GF-D8 (cell line): Measurements from ENCODE around the gene BPIFB6.

Experiments
- DNase-seq: peaks from one replicate; lab custom pipeline; 2025; lab: John Stamatoyannopoulos, UW

BPIFB6 gene, protein sequence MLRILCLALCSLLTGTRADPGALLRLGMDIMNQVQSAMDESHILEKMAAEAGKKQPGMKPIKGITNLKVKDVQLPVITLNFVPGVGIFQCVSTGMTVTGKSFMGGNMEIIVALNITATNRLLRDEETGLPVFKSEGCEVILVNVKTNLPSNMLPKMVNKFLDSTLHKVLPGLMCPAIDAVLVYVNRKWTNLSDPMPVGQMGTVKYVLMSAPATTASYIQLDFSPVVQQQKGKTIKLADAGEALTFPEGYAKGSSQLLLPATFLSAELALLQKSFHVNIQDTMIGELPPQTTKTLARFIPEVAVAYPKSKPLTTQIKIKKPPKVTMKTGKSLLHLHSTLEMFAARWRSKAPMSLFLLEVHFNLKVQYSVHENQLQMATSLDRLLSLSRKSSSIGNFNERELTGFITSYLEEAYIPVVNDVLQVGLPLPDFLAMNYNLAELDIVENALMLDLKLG

DNA sequence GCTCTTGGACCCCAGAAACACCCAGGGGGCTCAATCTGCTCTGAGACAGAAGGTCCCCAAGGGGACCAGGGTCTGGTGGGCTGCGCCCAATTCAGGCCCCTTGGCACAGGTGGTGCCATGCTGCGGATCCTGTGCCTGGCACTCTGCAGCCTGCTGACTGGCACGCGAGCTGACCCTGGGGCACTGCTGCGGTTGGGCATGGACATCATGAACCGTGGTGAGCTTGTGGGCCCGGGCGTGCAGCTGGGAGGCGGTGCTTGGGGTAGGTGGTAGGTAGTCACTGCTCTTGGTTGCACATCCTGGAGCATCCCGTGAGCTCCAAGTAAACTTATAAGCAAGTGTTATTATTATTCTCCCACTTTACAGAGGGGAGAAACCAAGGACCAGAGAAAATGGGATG, at the start of gene BPIFB6:
Gene BPIFB6 (plus strand): TSS at position 118 of the 400 bp plus-strand sequence. CDS start 0 bp downstream, at position 118.
- DNase-seq = no peak

DNA sequence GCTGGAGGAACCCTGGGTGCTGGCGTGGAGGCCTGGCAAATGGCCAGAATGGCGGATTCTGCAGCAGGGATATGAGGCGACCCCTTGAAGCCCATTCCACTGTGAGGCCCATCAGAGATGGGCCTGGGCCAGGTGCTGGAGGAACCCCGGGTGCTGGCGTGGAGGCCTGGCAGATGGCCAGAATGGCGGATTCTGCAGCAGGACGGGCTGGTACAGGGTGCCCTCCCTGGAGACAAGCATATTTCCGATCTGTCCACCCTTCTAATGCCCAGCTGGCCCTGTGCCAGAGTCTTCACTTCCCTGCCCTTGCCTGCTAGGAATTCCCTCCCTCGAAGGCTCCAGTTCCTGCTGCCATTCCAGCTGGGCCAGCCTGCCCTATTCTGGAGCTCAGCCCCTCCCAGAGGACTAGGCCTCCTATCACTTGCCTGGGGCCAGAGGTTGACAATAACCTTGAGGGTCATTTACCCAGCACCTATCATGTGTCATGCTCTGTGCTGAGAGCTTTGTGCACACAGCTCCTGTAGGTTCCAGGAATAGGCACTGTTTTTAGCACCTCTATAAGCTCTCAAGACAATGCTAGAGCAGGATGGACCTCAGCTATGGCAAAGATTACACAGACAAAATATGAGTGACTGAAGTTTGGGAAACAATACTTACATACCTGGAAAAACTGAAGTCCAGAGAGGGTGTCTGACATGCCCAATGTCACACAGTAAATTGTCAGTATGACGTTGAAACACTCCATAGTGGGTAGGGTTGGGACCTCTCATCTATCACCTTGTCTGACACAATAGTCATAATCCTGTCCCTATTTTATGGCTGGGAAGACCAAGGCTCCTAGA, 48.6 kb upstream of the BPIFB6 start:
- DNase-seq = no peak

- DNase-seq = no peak
These were observed 47.9 kb upstream of the BPIFB6 start for GRCh38 chr20:32983459-32984112.

GRCh38 chr20:32984196-32984595, 47.3 kb upstream of the BPIFB6 start:
- no peak for DNase-seq

- no peak for DNase-seq
These were observed 46.7 kb upstream of the BPIFB6 start for GRCh38 chr20:32984631-32985354.

DNA sequence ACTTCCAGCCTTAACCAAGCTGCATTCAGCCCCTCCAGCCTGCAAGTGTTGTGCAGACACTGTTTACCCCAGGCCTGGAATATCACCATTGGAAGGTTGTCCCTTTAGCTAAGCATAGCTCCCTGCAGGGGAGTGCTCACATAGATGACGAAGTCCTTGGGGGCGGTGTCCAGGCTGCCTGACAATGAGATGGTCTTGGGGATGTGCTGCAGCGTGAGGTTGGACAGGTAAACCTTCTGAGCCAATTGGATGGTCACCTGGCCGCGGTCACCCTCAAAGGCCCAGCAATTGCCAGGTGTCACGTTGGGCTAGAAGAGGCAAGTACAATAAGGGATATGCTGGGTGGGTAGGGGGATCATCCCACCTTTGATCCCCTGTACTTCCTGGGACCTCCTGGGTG, 45.9 kb upstream of the BPIFB6 start:
- DNase-seq = no peak

DNA sequence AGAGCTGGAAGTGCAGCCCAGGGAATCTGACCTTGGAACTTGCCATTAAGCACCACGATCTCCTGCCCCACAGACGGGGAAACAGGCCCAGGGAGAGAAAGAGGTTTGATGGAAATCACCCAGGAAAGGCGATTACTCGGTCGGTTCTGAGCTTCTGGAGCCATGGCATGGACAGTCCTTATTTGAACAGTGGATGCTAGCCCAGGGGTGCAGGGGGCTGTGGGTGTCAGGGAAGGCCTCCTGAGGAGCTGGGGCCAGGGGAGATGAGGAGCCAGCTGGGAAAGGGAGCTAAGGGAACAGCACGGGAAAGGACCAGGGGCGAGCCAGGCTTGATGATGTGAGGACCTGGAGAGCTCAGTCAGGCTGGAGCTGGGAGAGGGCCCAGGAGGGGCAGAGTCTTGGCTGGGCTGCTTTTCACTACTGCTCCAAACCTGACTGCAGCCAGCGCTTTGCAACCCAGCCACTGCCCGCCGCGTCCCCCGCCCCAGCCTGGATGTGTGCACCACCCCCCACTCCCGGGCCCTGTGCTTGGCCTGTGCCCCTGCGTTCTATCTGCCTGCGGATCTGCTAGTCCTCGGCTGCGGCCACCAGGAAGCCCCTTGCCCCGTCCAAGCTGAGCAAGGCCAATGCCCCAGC, 45.0 kb upstream of the BPIFB6 start:
- no peak for DNase-seq

- no peak for DNase-seq
These were observed 44.2 kb upstream of the BPIFB6 start for GRCh38 chr20:32987044-32987825.

DNA sequence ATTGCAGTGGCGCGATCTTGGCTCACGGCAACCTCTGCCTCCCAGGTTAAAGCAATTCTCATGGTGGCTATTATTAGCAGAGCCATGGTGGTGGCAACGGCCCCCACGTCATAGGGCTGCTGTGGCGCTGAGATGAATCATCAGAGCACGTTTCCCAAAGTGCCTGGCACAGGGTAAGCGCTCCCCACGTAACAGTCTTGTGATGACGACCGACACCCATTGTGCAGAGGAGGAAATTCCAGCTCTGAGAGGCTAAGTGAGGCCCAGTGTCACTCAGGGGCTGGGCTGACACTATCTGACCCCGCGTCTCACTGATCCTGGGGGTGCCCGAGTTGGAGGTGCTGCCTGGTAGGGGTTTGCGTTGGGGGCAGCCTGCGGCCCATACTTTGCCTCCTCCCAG, 43.4 kb upstream of the BPIFB6 start:
- no peak for DNase-seq

DNA sequence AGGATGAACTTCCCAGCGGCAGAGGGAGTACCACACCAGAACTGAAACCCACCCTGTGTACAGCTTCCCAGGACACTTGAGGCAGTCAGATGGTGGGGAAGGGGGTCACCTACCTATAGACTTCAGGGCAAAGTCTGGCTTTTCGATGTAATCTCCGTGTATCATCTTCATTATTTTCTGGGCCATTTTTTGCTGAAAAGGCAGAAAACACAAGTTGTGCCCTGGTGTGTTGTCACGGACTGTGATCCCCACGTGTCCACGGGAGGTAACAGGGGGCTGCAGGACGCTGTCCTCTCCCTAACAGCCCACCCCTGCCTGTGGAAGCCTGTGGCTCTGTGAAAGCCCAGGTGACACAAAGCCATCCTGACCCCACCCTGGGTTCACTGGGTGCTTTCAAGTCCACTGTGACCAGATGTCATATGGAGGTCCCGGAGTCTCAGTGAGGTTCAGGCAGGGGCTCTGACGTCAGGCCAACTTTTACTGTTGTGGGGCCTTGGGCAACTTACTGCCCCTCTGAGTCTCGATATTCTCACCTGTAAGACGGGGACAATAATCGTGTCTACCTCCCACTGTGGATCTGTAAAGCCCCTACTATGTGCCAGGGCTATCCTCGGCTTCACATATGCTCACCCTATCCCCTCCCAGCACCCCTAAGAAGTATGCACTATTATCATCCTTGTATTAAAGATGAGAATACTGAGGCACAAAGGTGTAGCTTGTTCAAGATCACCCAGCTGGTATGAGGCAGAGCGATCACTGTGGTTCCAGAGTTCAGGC, 41.8 kb upstream of the BPIFB6 start:
- no peak for DNase-seq

GRCh38 chr20:32990426-32990825, 41.0 kb upstream of the BPIFB6 start:
- no peak for DNase-seq

DNA sequence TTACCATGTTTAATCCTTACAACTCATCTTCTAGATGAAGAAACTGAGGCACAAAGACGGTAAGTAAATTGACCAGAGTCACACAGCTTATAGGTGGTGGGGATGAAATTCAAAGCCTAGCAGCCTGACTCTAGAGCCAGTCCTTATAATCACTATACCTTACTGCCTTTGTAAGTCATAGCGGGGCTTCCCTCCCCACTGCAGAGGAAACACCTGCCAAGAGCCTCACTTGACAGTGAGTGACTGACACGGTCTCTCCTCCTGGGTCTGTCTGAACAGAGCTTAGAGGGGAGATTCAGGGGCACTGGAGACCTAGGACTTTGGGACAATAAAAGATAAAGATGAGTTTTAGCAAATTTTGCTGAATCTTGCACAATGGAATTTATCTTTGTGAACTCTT, 40.1 kb upstream of the BPIFB6 start:
- no peak for DNase-seq

DNA sequence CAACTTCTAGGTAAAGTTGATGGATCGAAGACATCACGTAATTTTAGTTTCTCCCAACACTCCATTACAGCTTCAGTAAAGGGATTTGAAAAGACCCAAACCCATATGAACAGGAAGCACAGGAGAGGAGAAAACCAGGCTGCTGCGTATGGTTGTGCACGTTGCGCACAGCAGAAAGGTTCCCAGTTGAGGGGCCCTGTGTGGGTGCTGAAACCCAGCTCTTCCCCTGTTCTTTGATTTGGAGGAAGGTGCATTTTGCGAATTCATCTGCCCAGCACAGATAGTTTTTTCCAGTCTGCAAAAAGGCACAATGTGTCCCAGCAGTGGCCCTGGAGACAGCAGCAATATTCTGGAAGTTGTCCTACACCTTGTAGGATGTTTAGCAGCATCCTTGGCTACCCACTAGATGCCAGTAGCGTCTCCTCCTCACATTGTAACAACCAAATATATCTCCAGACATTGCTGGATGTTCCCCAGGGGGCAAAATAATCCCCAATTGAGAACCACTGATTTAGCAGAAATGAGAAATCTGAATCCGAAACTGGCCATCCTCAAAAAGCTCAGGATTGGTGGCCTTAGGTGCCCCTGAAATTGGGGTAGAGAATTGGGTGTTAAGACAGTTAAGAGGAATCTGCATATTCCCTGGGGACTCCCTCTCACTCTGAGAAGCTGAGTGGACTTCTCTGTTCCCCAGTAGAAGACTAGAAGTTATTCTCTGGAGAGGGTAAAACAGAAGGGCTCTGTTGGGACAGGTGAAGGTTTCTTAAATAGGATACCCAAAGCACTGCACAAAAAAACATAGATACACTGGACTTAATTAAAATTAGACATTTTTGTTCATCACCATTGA, 39.4 kb upstream of the BPIFB6 start:
- no peak for DNase-seq

DNA sequence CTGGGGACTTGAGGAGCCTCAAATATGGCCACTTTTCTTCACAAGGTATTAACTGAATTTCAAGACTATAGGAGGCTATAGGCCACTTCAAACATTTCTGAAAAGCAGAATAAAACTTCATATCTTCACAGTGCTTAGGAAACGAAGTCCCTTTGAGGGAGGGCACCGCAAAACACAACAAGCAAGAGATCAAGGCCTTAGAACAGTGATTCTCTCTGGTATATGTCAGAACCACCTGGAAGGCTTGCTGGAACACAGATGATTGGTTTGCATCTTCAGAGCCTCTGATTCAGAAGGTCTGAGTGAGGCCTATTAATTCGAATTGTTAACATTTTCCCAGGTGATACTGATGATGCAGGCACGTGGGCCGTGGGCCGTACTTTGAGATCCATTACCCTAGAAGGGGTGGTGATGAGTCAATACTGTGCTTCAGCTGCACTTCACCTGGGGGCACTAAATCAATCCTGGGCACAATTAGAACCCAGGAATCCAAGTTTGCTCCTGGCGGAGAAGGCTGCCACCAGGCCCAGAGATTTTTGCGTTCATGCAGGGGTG, 37.9 kb upstream of the BPIFB6 start:
- DNase-seq = no peak

DNA sequence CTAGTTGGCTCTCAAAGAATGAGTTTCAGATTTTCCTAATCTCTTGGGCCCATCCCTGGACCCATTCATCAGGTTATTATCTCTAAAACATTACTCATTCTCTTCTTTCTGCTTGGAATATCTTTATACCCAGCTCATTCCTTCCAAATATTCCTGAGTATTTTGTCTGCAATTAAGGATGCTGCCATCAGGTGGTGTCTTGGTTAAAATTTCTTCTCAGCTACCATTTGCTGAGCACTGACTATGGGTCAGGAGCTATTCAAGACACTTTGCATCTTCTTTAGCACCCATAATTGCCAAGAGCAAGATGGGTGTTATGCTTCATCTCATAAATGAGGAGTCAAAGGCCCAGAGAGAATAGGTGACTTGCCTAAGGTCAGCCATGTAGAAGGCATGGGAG, 35.6 kb upstream of the BPIFB6 start:
- no peak for DNase-seq

- DNase-seq = no peak
These were observed 34.0 kb upstream of the BPIFB6 start for GRCh38 chr20:32997431-32997830.

GRCh38 chr20:32999603-33000250, 31.7 kb upstream of the BPIFB6 start:
- no peak for DNase-seq
